Type B pancreatic cell (in vitro differentiated cells): ENCODE measurements around the gene MLST8. TPM values are rescaled to one million over a fixed set of nuclear protein-coding genes. Genes with fewer than 3 reads are reported as not detected.

Experiments
- DNase-seq: peaks from one replicate; pipeline ENCODE4 v3.0.0; 2021; ENCODE audit warnings: mixed read lengths; ENCODE audit not compliant: unreplicated experiment; ENCODE audit errors: extremely low spot score
- H3K27ac Mint-ChIP-seq: 2 replicates; pipeline ENCODE4 v1.8.0; 2021; ENCODE audit warnings: mild to moderate bottlenecking, mixed read lengths
- H3K27me3 Mint-ChIP-seq: 2 replicates; pipeline ENCODE4 v1.8.0; 2021; ENCODE audit warnings: mixed read lengths
- H3K36me3 Mint-ChIP-seq: 2 replicates; pipeline ENCODE4 v1.8.0; 2021; ENCODE audit warnings: mixed read lengths
- H3K4me1 Mint-ChIP-seq: one replicate; pipeline ENCODE4 v1.8.0; 2021; ENCODE audit warnings: mixed read lengths; ENCODE audit not compliant: unreplicated experiment
- H3K4me3 Mint-ChIP-seq: 2 replicates; pipeline ENCODE4 v1.8.0; 2021; ENCODE audit warnings: mild to moderate bottlenecking, mixed read lengths
- H3K9me3 Mint-ChIP-seq: 2 replicates; pipeline ENCODE4 v1.8.0; 2021; ENCODE audit warnings: mixed read lengths
- total RNA-seq: library from RNA; stranded (reverse); gene quantifications from 2 replicates; pipeline ENCODE4 v1.2.1, GENCODE V29; 2021; ENCODE audit warnings: low replicate concordance
- TF ChIP-seq, protein P1 (sequence below): fragments of 200-600 bp; sonication (generic); conservative IDR thresholded peaks from 2 replicates; pipeline ENCODE4 v1.5.0; 2021; ENCODE audit warnings: antibody characterized with exemption, mild to moderate bottlenecking

The MLST8 gene
- total RNA-seq, 1 donor from 2014 or later = 56.8 TPM

GRCh38 chr16:2178321-2179106, 26.7 kb upstream of the MLST8 start:
- H3K36me3 Mint-ChIP-seq = peaks cover 4% of the 10 kb centered on the region
- no peak overlapping the region for H3K27ac Mint-ChIP-seq
- H3K27me3 Mint-ChIP-seq = no peaks in the 10 kb centered on the region
- TF ChIP-seq, protein P1, sequence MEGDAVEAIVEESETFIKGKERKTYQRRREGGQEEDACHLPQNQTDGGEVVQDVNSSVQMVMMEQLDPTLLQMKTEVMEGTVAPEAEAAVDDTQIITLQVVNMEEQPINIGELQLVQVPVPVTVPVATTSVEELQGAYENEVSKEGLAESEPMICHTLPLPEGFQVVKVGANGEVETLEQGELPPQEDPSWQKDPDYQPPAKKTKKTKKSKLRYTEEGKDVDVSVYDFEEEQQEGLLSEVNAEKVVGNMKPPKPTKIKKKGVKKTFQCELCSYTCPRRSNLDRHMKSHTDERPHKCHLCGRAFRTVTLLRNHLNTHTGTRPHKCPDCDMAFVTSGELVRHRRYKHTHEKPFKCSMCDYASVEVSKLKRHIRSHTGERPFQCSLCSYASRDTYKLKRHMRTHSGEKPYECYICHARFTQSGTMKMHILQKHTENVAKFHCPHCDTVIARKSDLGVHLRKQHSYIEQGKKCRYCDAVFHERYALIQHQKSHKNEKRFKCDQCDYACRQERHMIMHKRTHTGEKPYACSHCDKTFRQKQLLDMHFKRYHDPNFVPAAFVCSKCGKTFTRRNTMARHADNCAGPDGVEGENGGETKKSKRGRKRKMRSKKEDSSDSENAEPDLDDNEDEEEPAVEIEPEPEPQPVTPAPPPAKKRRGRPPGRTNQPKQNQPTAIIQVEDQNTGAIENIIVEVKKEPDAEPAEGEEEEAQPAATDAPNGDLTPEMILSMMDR = no peak
- H3K4me3 Mint-ChIP-seq = no peak overlapping the region
- no peaks in the 10 kb centered on the region for H3K9me3 Mint-ChIP-seq
- DNase-seq = no peak
- H3K4me1 Mint-ChIP-seq = peaks cover 3% of the 10 kb centered on the region

GRCh38 chr16:2179107-2179501, 26.1 kb upstream of the MLST8 start:
- H3K4me1 Mint-ChIP-seq = peaks cover 3% of the 10 kb centered on the region
- no peak for DNase-seq
- H3K36me3 Mint-ChIP-seq = peaks cover 4% of the 10 kb centered on the region
- H3K27ac Mint-ChIP-seq = no peak overlapping the region
- no peak overlapping the region for H3K4me3 Mint-ChIP-seq
- H3K27me3 Mint-ChIP-seq = no peaks in the 10 kb centered on the region
- TF ChIP-seq, protein P1 = no peak
- no peaks in the 10 kb centered on the region for H3K9me3 Mint-ChIP-seq

DNA sequence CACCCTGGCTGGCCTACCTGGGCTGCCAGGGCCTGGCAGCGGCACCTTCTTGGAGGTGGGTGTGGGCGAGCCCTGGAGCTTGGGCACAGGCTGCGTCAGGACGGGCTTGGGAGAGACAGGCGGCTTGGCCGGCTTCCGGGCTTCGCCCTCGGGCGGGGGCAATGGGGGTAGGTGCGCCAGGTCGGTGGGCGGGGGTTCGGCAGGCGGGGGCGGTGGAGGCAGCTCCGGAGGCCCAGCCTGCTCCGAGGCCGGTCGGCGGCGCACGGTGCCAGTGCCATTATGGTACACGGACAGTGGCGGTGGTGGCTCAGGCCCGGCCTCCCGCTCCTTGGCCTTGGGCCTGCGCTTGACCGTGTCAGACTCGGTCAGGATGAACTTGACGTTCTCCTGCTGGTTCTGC, 25.7 kb upstream of the MLST8 start:
- no peaks in the 10 kb centered on the region for H3K27me3 Mint-ChIP-seq
- peaks cover 3% of the 10 kb centered on the region for H3K4me1 Mint-ChIP-seq
- no peaks in the 10 kb centered on the region for H3K9me3 Mint-ChIP-seq
- no peak overlapping the region for H3K27ac Mint-ChIP-seq
- no peak overlapping the region for H3K4me3 Mint-ChIP-seq
- H3K36me3 Mint-ChIP-seq = peaks cover 4% of the 10 kb centered on the region
- TF ChIP-seq, protein P1 = no peak
- DNase-seq = no peak

GRCh38 chr16:2180461-2180860, 24.8 kb upstream of the MLST8 start:
- H3K36me3 Mint-ChIP-seq = peaks cover 4% of the 10 kb centered on the region
- TF ChIP-seq, protein P1 = no peak
- no peak overlapping the region for H3K4me3 Mint-ChIP-seq
- DNase-seq = no peak
- H3K4me1 Mint-ChIP-seq = peaks cover 3% of the 10 kb centered on the region
- H3K9me3 Mint-ChIP-seq = no peaks in the 10 kb centered on the region
- H3K27me3 Mint-ChIP-seq = no peaks in the 10 kb centered on the region
- no peak overlapping the region for H3K27ac Mint-ChIP-seq

DNA sequence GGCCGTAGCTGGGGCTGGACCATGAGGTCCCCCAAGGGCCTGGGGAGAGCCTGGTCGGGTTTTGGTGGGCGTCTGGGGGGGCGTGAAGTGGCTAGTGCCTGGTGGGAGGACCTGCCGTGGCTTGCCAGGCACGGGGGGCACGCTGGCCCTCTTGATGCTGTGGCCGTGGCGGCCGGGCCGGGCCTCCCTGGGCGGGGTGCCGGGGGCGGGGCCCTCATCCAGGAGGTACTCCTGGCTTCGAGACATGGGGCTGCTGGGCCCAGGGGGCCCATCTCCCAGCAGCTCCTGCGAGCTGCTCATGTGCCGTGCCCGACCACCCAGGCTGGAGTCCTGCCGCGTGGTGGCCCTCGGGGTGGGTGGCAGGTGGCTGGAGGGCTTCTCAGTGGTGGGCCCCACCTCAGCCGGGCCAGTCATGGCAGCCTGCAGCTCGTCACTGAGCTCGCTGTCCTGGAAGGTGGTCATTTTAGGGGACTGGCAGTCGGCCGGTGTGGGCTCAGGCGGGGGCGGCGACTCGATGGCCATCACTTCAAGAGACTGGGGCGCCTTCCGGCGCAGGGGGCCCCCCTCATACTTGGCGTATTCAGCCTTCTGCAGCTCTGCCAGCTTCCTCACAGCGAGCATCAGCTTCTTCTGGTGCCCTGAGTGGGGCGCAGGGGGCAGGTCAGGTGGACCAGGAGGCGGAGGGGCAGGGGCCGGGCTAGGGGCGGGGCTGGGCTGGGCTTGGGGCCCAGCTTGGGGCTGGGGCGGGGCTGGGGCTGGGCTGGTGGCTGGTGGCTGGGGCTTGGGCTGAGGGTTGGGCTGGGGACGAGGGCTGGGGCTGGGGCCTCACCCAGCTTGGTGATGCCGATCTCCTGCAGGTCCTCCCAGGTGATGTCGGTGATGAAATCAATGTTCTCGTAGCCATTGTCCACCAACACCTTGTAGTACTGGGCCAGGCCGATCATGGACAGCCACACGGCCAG, 24.0 kb upstream of the MLST8 start:
- H3K4me3 Mint-ChIP-seq = no peak overlapping the region
- TF ChIP-seq, protein P1 = no peak
- peaks cover 4% of the 10 kb centered on the region for H3K36me3 Mint-ChIP-seq
- no peak overlapping the region for H3K27ac Mint-ChIP-seq
- H3K4me1 Mint-ChIP-seq = peaks cover 3% of the 10 kb centered on the region
- no peaks in the 10 kb centered on the region for H3K9me3 Mint-ChIP-seq
- DNase-seq = no peak
- H3K27me3 Mint-ChIP-seq = no peaks in the 10 kb centered on the region
